Endothelial cell (in vitro differentiated cells): ENCODE results near the gene F2RL1. TPM values are rescaled to one million over a fixed set of nuclear protein-coding genes. Genes with fewer than 3 reads are reported as not detected.
"Not testable (repeated sequence)": the region's sequence is repeated elsewhere in the genome, so short reads cannot be mapped to it uniquely, and the experiment has no call there.

ENCODE experiments used
- DNase-seq: peaks from one replicate; pipeline ENCODE4 v3.0.0; 2021; ENCODE audit warnings: low spot score
- H3K27ac Mint-ChIP-seq: one replicate; pipeline ENCODE4 v1.8.0; 2021; ENCODE audit warnings: mixed read lengths, inconsistent platforms; ENCODE audit not compliant: unreplicated experiment
- H3K27me3 Mint-ChIP-seq: one replicate; pipeline ENCODE4 v1.8.0; 2021; ENCODE audit warnings: mild to moderate bottlenecking, moderate library complexity, mixed read lengths, inconsistent platforms; ENCODE audit not compliant: unreplicated experiment
- H3K36me3 Mint-ChIP-seq: one replicate; pipeline ENCODE4 v1.8.0; 2021; ENCODE audit warnings: mild to moderate bottlenecking, low read depth, mixed read lengths, inconsistent platforms; ENCODE audit not compliant: unreplicated experiment
- H3K4me1 Mint-ChIP-seq: one replicate; pipeline ENCODE4 v1.8.0; 2021; ENCODE audit warnings: mild to moderate bottlenecking, mixed read lengths, inconsistent platforms; ENCODE audit not compliant: unreplicated experiment
- H3K4me3 Mint-ChIP-seq: one replicate; pipeline ENCODE4 v1.8.0; 2021; ENCODE audit warnings: mild to moderate bottlenecking, mixed read lengths, inconsistent platforms; ENCODE audit not compliant: unreplicated experiment
- H3K9me3 Mint-ChIP-seq: one replicate; pipeline ENCODE4 v1.8.0; 2021; ENCODE audit warnings: mixed read lengths, inconsistent platforms; ENCODE audit not compliant: unreplicated experiment
- total RNA-seq: library from RNA; stranded (reverse); fragmentation: NEBNext Ultra II Directional; extraction: Animal tissue kit (Norgen Biotek cat#: 25700); gene quantifications from one replicate; pipeline ENCODE4 v1.2.1, GENCODE V29; 2021; ENCODE audit not compliant: unreplicated experiment
- TF ChIP-seq, protein P1 (sequence below): fragments of 200-600 bp; sonication (generic); IDR thresholded peaks from one replicate; pipeline ENCODE4 v1.5.0; 2021; ENCODE audit warnings: antibody characterized with exemption; ENCODE audit not compliant: unreplicated experiment

F2RL1 gene
- total RNA-seq, 1 donor from 2014 or later: 141 TPM

GRCh38 chr5:76807296-76807695, 11.5 kb upstream of the F2RL1 start:
- H3K36me3 Mint-ChIP-seq: peaks cover 7% of the 10 kb centered on the region
- H3K27me3 Mint-ChIP-seq: peaks cover 1% of the 10 kb centered on the region
- TF ChIP-seq, protein P1, sequence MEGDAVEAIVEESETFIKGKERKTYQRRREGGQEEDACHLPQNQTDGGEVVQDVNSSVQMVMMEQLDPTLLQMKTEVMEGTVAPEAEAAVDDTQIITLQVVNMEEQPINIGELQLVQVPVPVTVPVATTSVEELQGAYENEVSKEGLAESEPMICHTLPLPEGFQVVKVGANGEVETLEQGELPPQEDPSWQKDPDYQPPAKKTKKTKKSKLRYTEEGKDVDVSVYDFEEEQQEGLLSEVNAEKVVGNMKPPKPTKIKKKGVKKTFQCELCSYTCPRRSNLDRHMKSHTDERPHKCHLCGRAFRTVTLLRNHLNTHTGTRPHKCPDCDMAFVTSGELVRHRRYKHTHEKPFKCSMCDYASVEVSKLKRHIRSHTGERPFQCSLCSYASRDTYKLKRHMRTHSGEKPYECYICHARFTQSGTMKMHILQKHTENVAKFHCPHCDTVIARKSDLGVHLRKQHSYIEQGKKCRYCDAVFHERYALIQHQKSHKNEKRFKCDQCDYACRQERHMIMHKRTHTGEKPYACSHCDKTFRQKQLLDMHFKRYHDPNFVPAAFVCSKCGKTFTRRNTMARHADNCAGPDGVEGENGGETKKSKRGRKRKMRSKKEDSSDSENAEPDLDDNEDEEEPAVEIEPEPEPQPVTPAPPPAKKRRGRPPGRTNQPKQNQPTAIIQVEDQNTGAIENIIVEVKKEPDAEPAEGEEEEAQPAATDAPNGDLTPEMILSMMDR: no peak
- peak overlapping the region; percentile 65 for H3K27ac Mint-ChIP-seq
- no peaks in the 10 kb centered on the region for H3K9me3 Mint-ChIP-seq
- H3K4me3 Mint-ChIP-seq: no peak overlapping the region
- no peak for DNase-seq
- H3K4me1 Mint-ChIP-seq: peaks cover 39% of the 10 kb centered on the region

GRCh38 chr5:76808141-76808691, 10.6 kb upstream of the F2RL1 start:
- Mint-ChIP-seq H3K4me1 (peaks cover 39% of the 10 kb centered on the region), H3K27me3 (peaks cover 1% of the 10 kb centered on the region), H3K4me3 (peak overlapping the region; percentile 19), H3K36me3 (peaks cover 7% of the 10 kb centered on the region), H3K9me3 (no peaks in the 10 kb centered on the region), H3K27ac (peak overlapping the region; percentile 65)
- TF ChIP-seq, protein P1: no peak
- no peak for DNase-seq

DNA sequence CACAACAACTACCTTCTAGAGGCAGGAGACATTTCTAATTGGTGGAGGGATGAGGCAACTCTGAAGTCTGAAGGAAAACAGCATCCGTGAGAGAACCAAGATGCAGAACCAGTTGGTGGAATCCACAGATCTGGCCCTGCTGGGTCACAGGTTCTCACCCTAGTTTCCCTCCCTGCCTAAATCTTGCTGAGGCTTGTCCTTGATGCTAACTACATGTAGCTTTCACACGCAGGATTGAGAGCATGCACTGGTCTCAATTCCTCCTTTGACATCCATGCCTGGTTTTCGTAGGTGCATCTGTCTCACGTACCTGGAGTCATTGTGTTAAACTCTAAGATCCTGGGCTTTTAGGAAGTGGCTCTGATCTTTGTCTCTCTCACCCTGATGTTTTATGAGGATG, 9.7 kb upstream of the F2RL1 start:
- Mint-ChIP-seq H3K27ac (no peak overlapping the region), H3K36me3 (peaks cover 7% of the 10 kb centered on the region), H3K4me1 (peaks cover 41% of the 10 kb centered on the region), H3K27me3 (peaks cover 1% of the 10 kb centered on the region), H3K4me3 (no peak overlapping the region), H3K9me3 (no peaks in the 10 kb centered on the region)
- TF ChIP-seq, protein P1: no peak
- no peak for DNase-seq

- peaks cover 43% of the 10 kb centered on the region for H3K4me1 Mint-ChIP-seq
- TF ChIP-seq, protein P1: no peak
- no peaks in the 10 kb centered on the region for H3K9me3 Mint-ChIP-seq
- no peak for DNase-seq
- no peak overlapping the region for H3K4me3 Mint-ChIP-seq
- no peaks in the 10 kb centered on the region for H3K27me3 Mint-ChIP-seq
- peaks cover 7% of the 10 kb centered on the region for H3K36me3 Mint-ChIP-seq
- H3K27ac Mint-ChIP-seq: no peak overlapping the region
These were observed 8.6 kb upstream of the F2RL1 start for GRCh38 chr5:76810236-76810635.

DNA sequence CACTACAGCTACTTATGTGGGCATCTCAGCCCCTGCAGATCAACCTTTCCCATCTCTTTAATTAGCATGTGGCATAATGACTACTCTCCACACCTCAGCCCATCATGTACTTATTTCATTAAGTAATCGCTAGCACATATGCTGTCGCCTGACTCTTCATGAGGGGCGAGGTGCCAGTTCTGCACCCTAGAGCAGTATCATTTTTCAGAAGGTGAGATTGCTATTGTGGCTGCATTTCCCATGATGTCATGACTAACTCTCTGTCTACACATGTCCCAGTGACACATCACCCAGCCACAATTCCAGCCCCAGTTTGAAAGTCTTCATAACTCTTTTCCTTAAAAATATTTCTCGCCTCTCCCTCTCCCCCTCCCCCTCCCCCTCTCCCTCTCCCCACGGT, 7.6 kb upstream of the F2RL1 start:
- peaks cover 44% of the 10 kb centered on the region for H3K4me1 Mint-ChIP-seq
- H3K27ac Mint-ChIP-seq: no peak overlapping the region
- no peak for DNase-seq
- H3K4me3 Mint-ChIP-seq: no peak overlapping the region
- H3K36me3 Mint-ChIP-seq: peaks cover 7% of the 10 kb centered on the region
- no peaks in the 10 kb centered on the region for H3K9me3 Mint-ChIP-seq
- TF ChIP-seq, protein P1: no peak
- H3K27me3 Mint-ChIP-seq: no peaks in the 10 kb centered on the region

- H3K4me1 Mint-ChIP-seq: peaks cover 50% of the 10 kb centered on the region
- H3K27ac Mint-ChIP-seq, H3K27me3 Mint-ChIP-seq, H3K9me3 Mint-ChIP-seq, DNase-seq, H3K36me3 Mint-ChIP-seq, H3K4me3 Mint-ChIP-seq: not testable (repeated sequence)
These were observed 6.6 kb upstream of the F2RL1 start for GRCh38 chr5:76812209-76812608.
